NCI-H2171 (cell line): ENCODE measurements around the gene LAMA5.

Experiments used
- DNase-seq: peaks from one replicate; lab custom pipeline; 2025; lab: John Stamatoyannopoulos, UW

The LAMA5 gene

GRCh38 chr20:62367136-62367632 is at the start of gene LAMA5:
Gene LAMA5 (minus strand): TSS chr20:62367312. CDS start chr20:62367245, 67 bp downstream.
- DNase-seq: no peak

GRCh38 chr20:62415354-62416111 is 48.4 kb upstream of the LAMA5 start:
- DNase-seq: no peak

- no peak for DNase-seq
These were observed 46.9 kb upstream of the LAMA5 start for GRCh38 chr20:62413896-62414481.

GRCh38 chr20:62413025-62413570 is 46.0 kb upstream of the LAMA5 start:
- DNase-seq: no peak

- DNase-seq: no peak
These were observed 45.3 kb upstream of the LAMA5 start for GRCh38 chr20:62412194-62413024.

- DNase-seq: no peak
These were observed 44.5 kb upstream of the LAMA5 start for GRCh38 chr20:62411479-62412193.

- DNase-seq: no peak
These were observed 43.8 kb upstream of the LAMA5 start for GRCh38 chr20:62410746-62411478.

GRCh38 chr20:62409931-62410745 is 43.0 kb upstream of the LAMA5 start:
- DNase-seq: peak; percentile 53

- DNase-seq: no peak
These were observed 42.2 kb upstream of the LAMA5 start for GRCh38 chr20:62409086-62409853.

- no peak for DNase-seq
These were observed 41.5 kb upstream of the LAMA5 start for GRCh38 chr20:62408640-62409039.

GRCh38 chr20:62408055-62408454 is 40.9 kb upstream of the LAMA5 start:
- no peak for DNase-seq

GRCh38 chr20:62407221-62407992 is 40.3 kb upstream of the LAMA5 start, which contains the start of gene CABLES2:
Gene CABLES2 (minus strand): TSS chr20:62407285. CDS start chr20:62407276, 9 bp downstream.
- DNase-seq: peak; percentile 98

- DNase-seq: no peak
These were observed 39.6 kb upstream of the LAMA5 start for GRCh38 chr20:62406635-62407176.

- DNase-seq: no peak
These were observed 38.9 kb upstream of the LAMA5 start for GRCh38 chr20:62405981-62406513.

GRCh38 chr20:62405108-62405980 is 38.2 kb upstream of the LAMA5 start:
- no peak for DNase-seq

GRCh38 chr20:62404761-62405107 is 37.6 kb upstream of the LAMA5 start:
- no peak for DNase-seq

- DNase-seq: no peak
These were observed 37.1 kb upstream of the LAMA5 start for GRCh38 chr20:62404112-62404665.
